HG03521 (cell line): ENCODE data around the gene HOPX.
"Not testable (repeated sequence)": the region's sequence is repeated elsewhere in the genome, so short reads cannot be mapped to it uniquely, and the experiment has no call there.

ENCODE experiments used
- ATAC-seq: cut with Tn5 transposase; IDR thresholded peaks from one replicate; pipeline ENCODE4 v1.9.1; 2021; ENCODE audit warnings: mild to moderate bottlenecking, moderate library complexity; ENCODE audit not compliant: unreplicated experiment

HOPX gene

GRCh38 chr4:56630876-56631666 is 50.0 kb downstream of the HOPX start:
- ATAC-seq, result no peak

GRCh38 chr4:56628592-56628991 is 52.5 kb downstream of the HOPX start:
- no peak for ATAC-seq

GRCh38 chr4:56627985-56628384 is 53.1 kb downstream of the HOPX start:
- no peak for ATAC-seq

- no peak for ATAC-seq
These were observed 53.7 kb downstream of the HOPX start for GRCh38 chr4:56627375-56627774.

- ATAC-seq, result no peak
These were observed 54.1 kb downstream of the HOPX start for GRCh38 chr4:56626963-56627362.

- ATAC-seq, result no peak
These were observed 54.7 kb downstream of the HOPX start for GRCh38 chr4:56626420-56626819.

GRCh38 chr4:56622176-56622575 is 58.9 kb downstream of the HOPX start:
- ATAC-seq, result no peak

GRCh38 chr4:56619816-56620215 is 61.3 kb downstream of the HOPX start:
- no peak for ATAC-seq

GRCh38 chr4:56619160-56619559 is 61.9 kb downstream of the HOPX start:
- ATAC-seq, result no peak

GRCh38 chr4:56618734-56619133 is 62.4 kb downstream of the HOPX start:
- ATAC-seq, result no peak

GRCh38 chr4:56613101-56613862 is 67.8 kb downstream of the HOPX start:
- no peak for ATAC-seq

GRCh38 chr4:56612282-56612681 is 68.8 kb downstream of the HOPX start:
- no peak for ATAC-seq

GRCh38 chr4:56611501-56611900 is 69.6 kb downstream of the HOPX start:
- ATAC-seq, result no peak

GRCh38 chr4:56610170-56610569 is 70.9 kb downstream of the HOPX start:
- not testable (repeated sequence) for ATAC-seq

- no peak for ATAC-seq
These were observed 73.2 kb downstream of the HOPX start for GRCh38 chr4:56607926-56608325.

GRCh38 chr4:56606385-56606784 is 74.7 kb downstream of the HOPX start:
- no peak for ATAC-seq

GRCh38 chr4:56605464-56605863 is 75.6 kb downstream of the HOPX start:
- not testable (repeated sequence) for ATAC-seq

GRCh38 chr4:56603297-56603696 is 77.8 kb downstream of the HOPX start:
- ATAC-seq, result no peak
